HG02678 (cell line): ENCODE data around the gene PLPP1.

ENCODE experiments used
- ATAC-seq: cut with Tn5 transposase; IDR thresholded peaks from one replicate; pipeline ENCODE4 v1.9.1; 2021; ENCODE audit warnings: mild to moderate bottlenecking, moderate library complexity; ENCODE audit not compliant: unreplicated experiment

Gene PLPP1

DNA sequence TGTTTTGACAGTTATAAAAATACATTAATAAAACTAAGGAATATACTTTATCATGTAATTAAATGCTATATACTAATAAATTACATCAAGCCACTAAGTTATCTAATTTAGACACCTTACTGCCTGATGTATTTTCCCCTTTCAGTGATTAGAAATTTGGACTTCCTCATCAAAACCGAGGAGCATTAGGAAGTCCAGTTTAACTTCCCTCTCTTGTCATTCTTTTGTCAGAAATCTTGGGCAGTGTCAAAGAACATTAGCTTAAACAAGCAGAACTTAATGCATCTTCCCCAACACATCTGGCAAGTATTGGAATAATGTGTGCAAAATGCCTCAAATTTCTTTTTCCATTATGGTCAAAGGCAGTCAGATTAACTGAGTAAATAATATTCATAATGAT, 81.6 kb downstream of the PLPP1 start:
- no peak for ATAC-seq

DNA sequence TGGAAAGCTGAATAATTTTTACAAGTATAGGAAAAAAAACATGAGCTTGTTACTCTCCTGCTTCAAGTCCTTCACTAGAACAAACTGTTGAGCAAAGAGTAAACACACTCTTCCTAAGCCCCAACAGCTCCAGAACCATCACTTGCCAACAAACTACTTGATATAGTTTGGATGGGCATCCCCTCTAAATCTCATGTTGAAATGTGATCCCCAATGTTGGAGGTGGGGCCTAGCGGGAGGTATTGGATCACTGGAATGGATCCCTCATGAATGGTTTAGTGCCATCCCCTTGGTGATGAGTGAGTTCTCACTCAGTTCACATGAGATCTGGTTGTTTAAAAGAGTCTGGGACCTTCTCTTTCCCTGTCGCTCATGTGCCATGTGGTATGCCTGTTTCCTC, 82.8 kb downstream of the PLPP1 start:
- no peak for ATAC-seq

DNA sequence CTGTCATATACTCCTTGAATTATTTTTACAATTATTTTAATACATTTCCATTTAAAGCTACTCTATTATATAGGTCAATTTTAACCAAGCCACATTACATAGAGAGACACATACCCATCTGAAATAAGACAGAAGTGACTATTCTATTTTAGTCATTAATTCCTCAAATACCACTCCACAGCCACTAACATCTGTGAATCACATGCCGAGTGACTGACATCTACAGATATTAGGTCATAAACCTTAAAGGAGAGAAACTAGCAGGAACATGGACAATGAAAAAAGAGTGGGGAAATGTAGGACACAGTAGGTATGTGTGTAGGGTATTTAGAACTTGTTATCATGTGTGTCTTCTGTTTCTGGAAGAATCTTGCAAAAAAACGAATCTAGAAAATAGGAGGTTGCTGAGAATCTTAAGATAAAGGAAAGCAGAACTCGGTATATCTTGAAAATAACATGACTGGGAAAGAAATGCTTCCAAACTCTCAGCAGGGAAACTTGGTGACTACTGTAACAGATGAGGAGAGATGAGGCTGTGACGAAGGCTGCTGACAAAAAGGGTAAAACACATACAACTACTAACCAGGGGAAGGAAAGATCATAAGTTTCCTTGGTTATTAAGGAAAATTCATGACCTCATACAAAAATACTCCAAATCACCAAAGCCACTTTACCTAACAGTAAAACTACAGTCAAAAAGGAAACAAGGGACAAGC, 84.6 kb downstream of the PLPP1 start:
- no peak for ATAC-seq

DNA sequence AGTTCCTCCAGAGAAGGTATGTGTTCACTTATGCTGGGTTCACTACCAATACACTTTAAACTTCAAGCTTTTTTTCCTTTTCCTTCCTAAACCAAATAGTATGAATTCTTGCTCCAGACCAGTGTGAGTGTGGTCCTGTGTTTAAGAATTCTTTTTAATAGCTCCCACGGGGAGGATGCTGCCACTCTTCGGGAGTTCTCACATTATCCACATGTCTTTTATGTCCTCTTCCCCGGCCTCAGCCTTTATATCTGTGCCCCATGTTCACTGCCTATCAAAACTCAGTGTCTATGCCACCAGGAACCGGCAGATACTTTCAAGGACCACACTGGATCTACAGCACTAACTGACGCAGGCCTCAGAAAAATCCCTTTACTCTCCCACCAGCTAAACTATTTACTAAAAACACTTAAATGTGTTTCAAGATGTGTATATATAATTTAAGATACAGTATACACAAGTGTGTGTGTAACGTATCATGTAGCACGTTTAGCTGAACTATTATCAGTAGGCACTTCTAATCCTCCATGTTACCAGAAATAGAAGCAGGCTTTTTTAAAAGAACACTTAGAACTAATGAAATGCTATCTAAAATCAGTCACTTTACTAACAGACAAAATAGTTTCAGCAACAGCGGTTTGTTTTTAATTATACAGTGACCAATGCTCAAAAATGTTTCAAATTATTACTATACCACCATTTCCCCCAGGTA, 88.0 kb downstream of the PLPP1 start:
- no peak for ATAC-seq

DNA sequence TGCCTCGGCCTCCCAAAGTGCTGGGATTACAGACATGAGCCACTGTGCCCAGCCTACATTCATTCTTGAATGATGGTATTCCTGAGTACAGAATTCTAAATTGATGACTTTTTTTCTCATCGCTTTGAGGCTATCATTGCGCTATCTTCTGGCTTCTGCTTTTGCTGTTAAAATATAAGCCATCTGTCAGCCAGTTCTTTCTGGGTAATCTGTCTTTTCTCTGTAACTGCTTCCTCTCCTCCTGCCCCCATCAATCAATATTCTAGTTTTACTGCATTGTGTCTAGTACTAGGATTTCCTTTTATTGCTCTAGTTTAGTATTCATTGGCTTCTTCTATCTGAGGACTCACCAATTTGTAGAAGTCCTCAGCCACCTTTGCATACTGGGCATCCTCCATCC, 89.0 kb downstream of the PLPP1 start:
- ATAC-seq = no peak

DNA sequence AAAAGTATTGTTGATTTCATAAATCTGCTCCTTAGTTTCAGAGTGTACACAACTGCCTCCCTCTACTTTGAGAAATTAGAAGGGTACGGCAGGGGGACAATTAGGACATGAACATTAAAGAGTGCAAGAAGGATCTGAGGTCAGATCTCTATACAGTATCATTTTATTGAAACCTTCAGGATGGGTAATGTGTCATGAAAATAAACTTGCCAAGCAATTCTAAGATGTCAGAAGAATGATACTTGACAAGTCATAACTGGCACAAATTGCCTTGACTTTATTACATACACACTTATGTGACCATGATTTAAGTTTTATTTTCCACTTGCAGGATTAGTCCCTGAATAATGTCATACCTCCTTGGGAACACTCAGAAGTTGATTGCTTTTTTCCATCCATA, 92.8 kb downstream of the PLPP1 start:
- no peak for ATAC-seq

DNA sequence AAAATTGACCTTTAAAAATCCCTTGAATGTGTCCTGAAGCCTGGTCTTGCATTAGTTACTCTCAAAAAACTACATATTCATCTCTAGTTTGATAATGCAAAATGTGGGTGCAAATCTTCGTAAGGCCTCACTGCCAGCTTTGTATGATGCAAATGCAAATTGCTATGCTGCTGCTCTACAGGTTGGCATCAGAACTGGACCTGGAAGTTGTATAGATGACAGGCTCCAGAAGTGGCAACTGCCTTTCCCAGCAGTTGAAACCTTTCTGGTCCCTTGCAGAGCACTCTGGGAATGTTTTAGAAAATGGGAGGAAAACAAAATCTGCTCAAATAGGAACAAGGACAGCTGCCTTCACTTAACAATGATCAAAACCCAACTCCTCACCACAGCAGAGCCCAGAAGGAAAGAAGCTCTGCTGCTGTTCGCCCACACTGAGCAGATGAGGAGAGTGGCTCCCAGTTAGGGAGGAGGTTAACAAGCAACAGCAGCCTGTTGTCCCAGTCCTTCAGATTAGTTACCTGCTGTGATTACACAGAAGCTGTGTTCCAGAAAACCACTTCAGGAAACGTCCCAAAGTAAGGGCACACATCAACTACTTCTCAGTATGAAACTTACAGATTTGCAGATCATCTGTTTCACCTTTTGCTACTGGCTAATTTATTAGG, 93.5 kb downstream of the PLPP1 start:
- no peak for ATAC-seq

DNA sequence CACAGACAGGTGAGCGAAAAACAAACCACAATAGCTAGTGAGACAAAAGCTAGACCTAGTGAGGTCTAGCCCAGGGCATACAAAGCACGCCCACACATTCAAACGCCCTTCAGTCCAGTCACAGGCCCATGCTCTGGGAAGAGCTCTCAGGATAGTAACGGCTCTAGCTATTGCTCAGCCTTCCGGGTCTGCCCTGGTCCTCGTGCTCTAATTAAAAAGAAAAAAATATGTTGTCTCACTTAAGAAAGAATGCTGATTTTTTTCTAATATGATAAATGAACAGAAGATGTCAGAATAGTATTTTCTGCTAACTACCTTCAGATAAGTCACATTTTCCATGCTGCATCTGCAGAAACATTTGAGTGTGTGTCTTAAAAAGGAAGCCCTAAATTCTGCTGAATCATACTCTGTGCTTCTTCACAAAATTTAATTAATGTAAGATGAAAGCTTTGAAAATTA, 94.5 kb downstream of the PLPP1 start:
- ATAC-seq = no peak

DNA sequence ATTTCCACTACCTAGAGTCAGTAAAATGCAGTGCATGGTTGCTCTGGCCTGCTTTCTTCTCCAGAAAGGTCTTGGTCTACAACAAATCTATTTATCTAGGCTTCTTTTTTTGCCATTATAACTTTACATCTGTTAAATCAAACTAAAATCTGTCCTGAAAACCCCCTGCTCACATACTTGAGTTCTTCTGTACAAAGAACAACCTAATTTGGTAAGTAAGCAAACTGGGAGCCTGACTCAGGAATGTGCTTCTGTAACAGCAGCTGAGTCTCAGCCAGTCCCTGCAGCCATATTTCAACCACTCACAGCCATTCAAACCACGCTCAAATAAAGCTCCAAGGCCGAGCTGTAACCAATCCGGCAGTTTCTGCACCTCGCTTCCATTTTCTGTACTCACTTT, 95.8 kb downstream of the PLPP1 start:
- ATAC-seq = no peak

DNA sequence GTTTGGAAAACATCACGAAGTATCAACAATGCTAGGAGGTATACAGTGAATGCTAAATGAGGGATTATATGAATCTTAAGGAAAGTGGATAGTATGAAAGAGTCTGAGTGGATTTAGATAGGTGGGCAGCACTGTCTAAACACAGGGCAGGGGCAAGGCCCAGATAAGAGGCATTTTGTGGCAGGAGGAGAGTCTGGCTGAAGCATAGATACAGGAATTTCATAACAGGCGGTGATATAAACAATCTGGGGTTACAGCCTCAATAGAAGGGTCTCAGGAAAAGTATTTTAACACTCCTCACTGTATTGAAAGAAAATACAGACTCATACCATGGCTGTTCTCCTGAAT, 96.9 kb downstream of the PLPP1 start:
- no peak for ATAC-seq

DNA sequence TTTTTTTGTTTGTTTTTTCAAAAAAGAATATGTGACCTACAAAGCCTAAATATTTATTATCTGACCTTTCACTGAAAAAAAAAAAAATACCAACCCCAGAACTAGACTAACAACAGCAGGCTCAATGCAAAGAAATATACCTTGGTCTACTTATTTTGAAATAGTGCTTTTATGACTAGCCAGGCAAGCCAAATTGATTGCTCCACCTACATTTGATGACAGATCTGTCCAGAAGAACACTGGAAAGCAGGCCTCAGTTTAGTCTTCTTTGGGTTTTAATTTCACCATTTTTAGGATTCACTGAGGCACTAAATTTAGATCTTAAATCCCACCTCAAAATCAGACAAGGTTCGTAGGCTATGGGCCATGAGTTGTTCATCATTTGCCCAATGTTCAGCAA, 97.3 kb downstream of the PLPP1 start:
- ATAC-seq = no peak

DNA sequence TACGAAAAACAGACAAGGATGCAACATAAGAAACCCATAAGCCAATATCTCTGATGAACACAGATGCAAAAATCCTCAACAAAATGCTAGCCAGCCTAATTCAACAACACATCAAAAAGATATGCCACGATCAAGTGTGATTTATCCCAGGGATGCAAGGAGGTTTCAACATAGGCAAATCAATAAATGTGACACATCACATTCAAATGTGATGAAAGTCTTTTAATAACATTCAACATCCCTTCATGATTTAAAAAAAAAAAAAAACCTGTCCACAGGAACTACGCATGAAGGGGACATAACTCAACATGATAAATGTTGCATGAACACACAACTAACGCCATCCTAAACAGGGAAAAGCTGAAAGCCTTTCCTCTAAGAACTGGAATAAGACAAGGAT, 102.2 kb downstream of the PLPP1 start:
- ATAC-seq = no peak

DNA sequence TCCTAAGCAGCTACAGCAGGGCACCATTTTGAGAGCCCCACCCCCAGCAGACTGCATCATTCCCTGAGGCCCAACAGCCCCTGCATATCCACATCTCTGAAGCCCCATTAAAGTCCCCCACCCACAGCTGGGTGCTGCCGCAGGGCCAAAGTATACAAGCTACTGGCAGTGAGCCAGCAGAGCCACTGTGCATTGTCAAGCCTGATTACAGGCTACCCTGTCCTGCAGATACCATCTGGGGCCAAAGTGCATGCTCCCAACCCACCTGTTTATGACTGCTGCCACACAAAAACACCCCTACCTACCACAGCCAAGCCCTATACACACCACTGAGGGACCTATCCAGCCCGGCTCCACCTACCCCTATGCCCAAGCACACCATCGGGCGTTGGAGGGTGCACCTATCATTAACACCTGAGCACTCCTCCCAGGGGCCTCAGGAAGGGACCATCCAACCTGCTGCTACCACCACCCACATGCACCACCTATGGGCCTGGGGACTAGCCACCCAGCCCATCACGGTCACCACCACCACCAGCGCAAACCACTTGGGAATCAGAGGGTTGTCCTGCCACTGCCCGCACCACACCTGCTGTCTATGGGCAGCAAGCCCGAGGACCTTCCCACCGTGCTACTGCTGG, 105.0 kb downstream of the PLPP1 start:
- ATAC-seq = no peak

DNA sequence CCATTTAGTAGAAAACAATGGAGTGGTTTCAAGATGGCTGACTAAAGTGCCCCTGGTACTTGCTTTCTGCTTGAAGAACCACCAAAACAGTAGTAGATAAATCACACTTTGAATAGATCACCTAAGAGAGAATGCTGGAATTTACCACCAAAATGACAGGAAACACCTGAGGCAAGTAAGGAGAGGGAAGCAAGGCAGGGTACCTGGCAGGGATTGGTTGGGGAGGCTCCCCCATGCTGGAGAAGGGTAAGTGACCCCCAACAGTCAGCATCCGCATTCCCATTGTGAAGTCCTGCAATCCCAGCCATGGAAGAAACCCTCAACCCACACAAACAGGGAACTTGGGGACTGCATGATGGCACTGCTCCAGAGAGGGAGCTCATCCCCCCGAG, 105.5 kb downstream of the PLPP1 start:
- ATAC-seq = no peak

DNA sequence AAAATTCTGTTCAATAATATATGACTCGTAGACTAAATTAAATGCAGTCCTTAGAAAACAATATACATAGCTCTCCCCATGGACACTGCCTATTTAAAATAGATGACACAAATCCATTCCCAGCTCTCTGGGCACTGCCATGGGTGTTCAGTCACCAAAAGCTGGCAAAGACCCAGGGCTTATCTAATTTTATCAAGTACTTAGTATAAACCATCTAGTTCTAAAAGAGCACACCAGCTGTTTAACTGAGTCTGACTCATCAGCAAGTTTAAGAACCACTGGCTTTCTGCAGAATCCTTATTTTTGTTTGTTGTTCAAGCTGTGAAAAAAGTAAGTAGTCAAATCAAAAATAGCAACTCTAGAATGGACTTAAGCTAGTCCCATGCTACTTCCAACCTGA, 107.6 kb downstream of the PLPP1 start:
- ATAC-seq = no peak

DNA sequence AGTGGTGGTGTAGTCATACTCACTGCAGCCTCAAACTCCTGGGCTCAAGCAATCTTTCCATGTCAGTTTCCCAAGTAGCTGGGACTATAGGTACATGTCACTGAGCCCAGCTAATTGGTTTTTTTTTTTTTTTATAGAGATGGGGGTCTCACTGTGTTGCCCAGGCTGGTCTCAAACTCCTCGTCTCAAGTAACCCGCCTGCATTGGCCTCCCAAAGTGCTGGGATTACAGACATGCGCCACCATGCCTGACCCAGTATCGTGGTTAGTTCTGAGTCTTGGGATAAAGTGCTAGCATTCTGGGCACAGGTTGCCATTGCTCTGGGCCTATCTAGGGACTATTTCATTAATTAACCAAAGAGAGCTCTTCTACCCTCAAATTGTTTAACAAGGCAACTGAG, 108.3 kb downstream of the PLPP1 start:
- no peak for ATAC-seq

DNA sequence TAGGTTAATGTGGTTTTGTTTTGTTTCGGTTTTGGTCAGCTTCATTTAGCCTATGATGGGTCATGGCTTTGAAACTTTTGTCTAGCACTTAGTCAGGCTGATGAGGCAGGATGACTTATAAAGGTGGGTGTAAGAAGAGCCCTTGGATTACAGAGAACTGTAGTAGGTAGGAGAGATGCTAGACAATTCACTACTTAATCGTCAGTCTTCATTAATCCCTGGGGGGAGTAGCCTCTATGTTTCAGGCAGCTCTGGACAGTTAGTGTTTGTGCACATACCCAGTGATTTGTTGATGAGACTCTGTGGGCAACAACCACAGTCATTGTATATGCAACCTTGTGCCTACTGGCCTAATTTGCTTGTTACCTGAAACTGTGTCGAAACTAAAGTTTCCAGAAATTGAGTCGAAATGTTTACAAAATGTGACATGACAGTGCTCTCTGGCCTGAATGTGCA, 113.7 kb downstream of the PLPP1 start:
- peak; percentile 92 for ATAC-seq

DNA sequence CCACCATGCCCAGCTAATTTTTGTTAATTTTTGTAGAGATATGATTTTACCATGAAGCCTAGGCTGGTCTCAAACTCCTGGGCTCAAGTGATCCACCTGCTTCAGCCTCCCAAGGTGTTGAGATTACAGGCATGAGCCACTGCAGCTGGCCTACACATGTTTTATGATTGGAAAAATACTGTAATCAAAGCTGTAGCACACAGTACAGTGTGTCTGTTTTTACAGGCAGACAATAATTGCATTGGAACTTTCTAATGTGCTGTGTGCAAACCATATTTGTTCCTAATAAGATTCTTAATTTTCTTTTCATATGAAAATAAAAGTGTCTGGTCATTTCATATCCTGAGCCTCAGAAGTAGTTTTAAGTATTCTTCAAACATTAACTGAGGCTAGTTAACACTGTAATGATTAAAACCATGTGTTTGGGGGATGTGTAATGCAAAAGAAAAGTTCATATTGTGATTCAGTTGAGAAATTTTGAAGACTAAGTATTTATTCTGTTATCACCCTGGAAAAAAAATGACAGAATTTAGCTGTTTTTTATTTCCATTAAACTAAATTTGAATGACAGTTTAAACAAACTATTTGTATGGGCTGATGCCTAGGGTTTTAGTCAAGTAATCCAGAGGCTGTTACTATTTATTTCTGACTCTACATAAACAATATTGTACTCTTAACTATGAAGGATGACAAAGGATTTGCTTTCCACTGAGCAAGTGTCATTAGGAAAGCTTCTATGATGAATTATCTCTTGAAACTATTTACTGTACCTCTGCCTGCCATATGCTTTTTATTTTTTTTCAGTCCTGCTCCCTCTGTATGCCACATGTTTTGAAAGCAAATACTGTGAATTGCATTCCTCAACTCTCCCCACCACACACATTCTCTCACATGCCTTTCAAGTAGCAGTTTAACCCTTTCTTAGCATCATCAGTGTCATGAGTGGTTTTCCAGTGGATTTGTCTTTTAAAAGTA, 115.5 kb downstream of the PLPP1 start:
- ATAC-seq = no peak

DNA sequence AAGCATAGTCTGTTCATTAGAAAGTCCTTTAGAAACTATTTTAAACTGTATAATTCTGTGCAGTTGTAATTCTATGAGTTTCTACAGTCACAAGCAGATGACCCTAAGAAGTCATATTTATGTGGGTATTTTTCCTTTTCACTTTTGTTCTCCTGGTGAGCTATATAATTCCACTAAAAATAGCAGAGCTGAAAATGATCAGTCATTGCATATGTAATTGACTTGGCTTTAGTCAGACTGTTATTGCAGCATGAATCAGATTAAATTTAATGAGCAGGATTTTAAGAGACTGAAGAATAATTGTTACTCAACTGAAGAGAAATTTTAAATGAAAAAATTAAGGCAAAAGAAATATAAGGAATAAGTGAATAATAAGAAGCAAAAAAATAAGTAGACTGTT, 118.5 kb downstream of the PLPP1 start:
- no peak for ATAC-seq

DNA sequence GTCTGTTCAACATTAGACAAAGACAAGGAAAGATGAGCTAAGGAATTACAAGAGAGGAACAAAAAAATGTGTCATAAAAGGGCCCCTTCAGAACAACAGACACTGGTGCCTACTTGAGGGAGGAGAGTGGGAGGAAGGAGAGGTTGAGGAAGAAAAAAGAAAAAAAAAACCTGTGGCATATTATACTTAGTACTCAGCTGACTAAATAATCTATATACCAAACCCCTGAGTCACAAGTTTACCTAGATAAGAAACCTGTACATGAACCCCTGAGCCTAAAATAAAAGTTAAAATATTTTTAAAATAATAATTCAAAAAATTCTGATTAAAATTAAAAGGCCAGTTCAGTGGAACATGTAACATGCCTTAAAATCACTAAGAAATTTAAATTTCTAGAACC, 119.7 kb downstream of the PLPP1 start:
- ATAC-seq = no peak

DNA sequence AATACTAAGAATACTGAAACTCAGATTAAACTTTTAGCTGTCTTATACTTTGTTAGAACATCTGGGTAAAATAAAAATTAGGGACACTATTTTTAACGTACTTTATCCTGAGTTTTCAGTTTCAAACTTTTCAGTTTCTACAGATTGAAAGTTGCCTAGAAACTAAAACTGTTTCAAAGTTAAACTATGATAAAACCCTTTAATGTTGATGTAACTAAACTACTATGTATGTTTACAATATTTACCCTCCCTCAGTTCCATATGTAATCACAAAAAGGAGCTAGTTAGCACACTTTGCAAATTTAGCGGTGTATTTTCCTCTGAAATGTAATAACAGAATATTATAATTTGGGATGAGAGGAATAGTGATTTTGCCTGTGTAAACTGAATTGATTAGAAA, 121.1 kb downstream of the PLPP1 start:
- ATAC-seq = no peak
